HepG2 (cell line): ENCODE results near the gene ANGPTL2. TPM values are rescaled to one million over a fixed set of nuclear protein-coding genes. Genes with fewer than 3 reads are reported as not detected.
A peak's percentile ranks its signal among the peaks of the same experiment; 100 is the strongest.

Source experiments
- HOXA3 ChIP-seq: sonication (generic); formaldehyde crosslinking; IDR thresholded peaks from 2 replicates; pipeline ENCODE4 v1.5.0; 2020; ENCODE audit warnings: missing genetic modification reagents
- KDM5B ChIP-seq: sonication (generic); formaldehyde crosslinking; IDR thresholded peaks from 2 replicates; pipeline ENCODE4 v1.4.0; 2020; ENCODE audit warnings: missing genetic modification reagents, mild to moderate bottlenecking, borderline replicate concordance
- MIXL1 ChIP-seq: IDR thresholded peaks from 2 replicates; pipeline ENCODE4 v1.6.1; 2016
- MLX ChIP-seq: IDR thresholded peaks from 2 replicates; pipeline ENCODE4 v1.6.1; 2016
- NR3C1 ChIP-seq: sonication (generic); formaldehyde crosslinking; IDR thresholded peaks from 2 replicates; pipeline ENCODE4 v1.4.0; 2020; ENCODE audit warnings: missing genetic modification reagents
- SALL1 ChIP-seq: sonication (generic); formaldehyde crosslinking; IDR thresholded peaks from 2 replicates; pipeline ENCODE4 v1.8.0; 2022; ENCODE audit warnings: mild to moderate bottlenecking, missing genetic modification reagents
- SOX6 ChIP-seq, 2 experiments: fragments of 450-650 bp in 1 of 2; sonication (generic) in 1 of 2; formaldehyde crosslinking in 1 of 2; IDR thresholded peaks; 2 replicates each; pipeline versions ENCODE4 v1.4.0 to v1.6.1; 2017 to 2020; ENCODE audit warnings: antibody characterized with exemption in 1 of 2, mild to moderate bottlenecking in 1 of 2, missing genetic modification reagents in 1 of 2
- SRSF1 ChIP-seq: fragments of 200-400 bp; formaldehyde crosslinking; optimal IDR thresholded peaks from 2 replicates; pipeline ENCODE3; 2017; ENCODE audit warnings: mild to moderate bottlenecking, low read depth, low read length, moderate library complexity
- TCF12 ChIP-seq, 2 experiments: fragments of 450-650 bp in 1 of 2; sonication (generic) in 1 of 2; formaldehyde crosslinking in 1 of 2; IDR thresholded peaks; 2 replicates each; pipeline versions ENCODE4 v1.6.1 to v1.8.0; 2017 to 2022; ENCODE audit warnings: antibody characterized with exemption in 1 of 2, mild to moderate bottlenecking in 1 of 2, missing genetic modification reagents in 1 of 2, moderate library complexity in 1 of 2
- TFAP4 ChIP-seq: sonication (generic); IDR thresholded peaks from 2 replicates; pipeline ENCODE4 v1.6.1; 2016; ENCODE audit warnings: low read depth, borderline replicate concordance
- ZFP91 ChIP-seq: sonication (generic); formaldehyde crosslinking; IDR thresholded peaks from 2 replicates; pipeline ENCODE4 v1.9.0; 2022; ENCODE audit warnings: missing genetic modification reagents, mild to moderate bottlenecking, borderline replicate concordance
- ZNF143 ChIP-seq: sonication (generic); formaldehyde crosslinking; IDR thresholded peaks from 2 replicates; pipeline ENCODE4 v1.4.0; 2020; ENCODE audit warnings: missing genetic modification reagents
- ZNF292 ChIP-seq: sonication (generic); formaldehyde crosslinking; IDR thresholded peaks from 2 replicates; pipeline ENCODE4 v1.8.1; 2022; ENCODE audit warnings: mild to moderate bottlenecking, low read depth, missing genetic modification reagents, borderline replicate concordance
- ZNF331 ChIP-seq: sonication (generic); formaldehyde crosslinking; IDR thresholded peaks from 2 replicates; pipeline ENCODE4 v1.4.0; 2020; ENCODE audit warnings: missing genetic modification reagents
- ZNF530 ChIP-seq: sonication (generic); formaldehyde crosslinking; IDR thresholded peaks from 2 replicates; pipeline ENCODE4 v1.5.0; 2020; ENCODE audit warnings: low read depth, mild to moderate bottlenecking, missing genetic modification reagents
- ZNF556 ChIP-seq: sonication (generic); formaldehyde crosslinking; IDR thresholded peaks from 2 replicates; pipeline ENCODE4 v1.4.0; 2020; ENCODE audit warnings: mild to moderate bottlenecking, missing genetic modification reagents, borderline replicate concordance
- ZNF589 ChIP-seq: sonication (generic); formaldehyde crosslinking; conservative IDR thresholded peaks from 2 replicates; pipeline ENCODE4 v1.8.0; 2022; ENCODE audit warnings: mild to moderate bottlenecking, moderate library complexity, missing genetic modification reagents
- ZNF670 ChIP-seq: sonication (generic); formaldehyde crosslinking; IDR thresholded peaks from 2 replicates; pipeline ENCODE4 v1.8.0; 2022; ENCODE audit warnings: mild to moderate bottlenecking, missing genetic modification reagents, borderline replicate concordance
- ZNF746 ChIP-seq: sonication (generic); formaldehyde crosslinking; IDR thresholded peaks from 2 replicates; pipeline ENCODE4 v1.8.0; 2022; ENCODE audit warnings: mild to moderate bottlenecking, missing genetic modification reagents
- polyA plus RNA-seq, 8 experiments: library from polyadenylated mRNA; depleted of rRNA in 3 of 8; stranded (reverse) in 7 of 8; unstranded in 1 of 8; fragments of >200 nt; fragmentation: Illumina TruSeq in 4 of 8; extraction: Trizol in 4 of 8; gene quantifications; 2 replicates each; pipeline versions ENCODE4 v1.2.1 to v1.2.3, GENCODE V29; 2011 to 2016; ENCODE audit warnings: low read depth in 4 of 8, missing spikeins in 1 of 8, mixed read lengths in 1 of 8; ENCODE audit not compliant: insufficient read depth in 1 of 8
- total RNA-seq, 5 experiments: library from RNA; depleted of rRNA; stranded (reverse); fragments of >200 nt; fragmentation: Illumina TruSeq; extraction: Trizol; gene quantifications; 2 replicates each; pipeline ENCODE4 v1.2.3, GENCODE V29; 2016; ENCODE audit warnings: low read depth in 1 of 5
- TF ChIP-seq, protein P1 (sequence below): sonication (generic); formaldehyde crosslinking; IDR thresholded peaks from 2 replicates; pipeline ENCODE4 v1.8.0; 2022; ENCODE audit warnings: mild to moderate bottlenecking, missing genetic modification reagents; ENCODE audit not compliant: insufficient replicate concordance
- TF ChIP-seq, protein P2 (sequence below): sonication (generic); formaldehyde crosslinking; IDR thresholded peaks from 2 replicates; pipeline ENCODE4 v1.4.0; 2020; ENCODE audit warnings: mild to moderate bottlenecking, missing genetic modification reagents
- TF ChIP-seq, protein P3 (sequence below): sonication (generic); formaldehyde crosslinking; IDR thresholded peaks from 2 replicates; pipeline ENCODE4 v1.8.0; 2022; ENCODE audit warnings: missing genetic modification reagents, low read depth, mild to moderate bottlenecking, borderline replicate concordance

The ANGPTL2 gene
- total and polyA plus RNA-seq, 2 of the 13 experiments (the other 11 are each of a cell fraction or from before 2014, with no cell fraction given): 0.91 to 21.0 TPM

DNA sequence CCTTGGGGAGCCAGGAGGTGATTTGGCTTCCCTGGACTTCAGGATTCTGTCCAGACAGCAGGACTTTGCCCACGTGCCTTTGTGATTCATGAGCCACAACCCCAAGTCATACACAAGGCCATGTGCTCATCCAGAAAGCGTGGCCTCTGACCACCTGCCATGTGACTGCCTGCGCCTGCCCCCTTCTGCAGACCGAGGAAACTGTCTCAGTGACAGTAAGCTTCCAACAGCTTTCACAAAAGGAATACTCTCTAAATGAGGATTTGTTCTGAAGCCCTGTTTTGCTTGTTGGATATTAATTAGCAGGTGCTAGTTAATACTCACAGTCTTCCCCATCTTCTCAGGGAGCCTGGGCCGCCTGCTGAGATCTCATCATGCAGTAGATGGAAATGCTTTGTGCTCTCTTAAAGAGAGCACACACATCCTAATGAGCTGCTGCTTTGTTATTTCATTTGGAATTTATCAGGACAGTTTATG lies 36.9 kb upstream of the ANGPTL2 start (continued):
- TF ChIP-seq ZNF746 (CRISPR knock-in tag) (peak; percentile 92), MIXL1 (peak; percentile 97), SALL1 (CRISPR knock-in tag) (peak; percentile 100), HOXA3 (peak; percentile 87), ZNF292 (CRISPR knock-in tag) (peak; percentile 72; the same call in 1 of the 2 replicates), TCF12 (IDR thresholded peaks at IDR 0.05) (no peak), TCF12 (CRISPR knock-in tag; IDR thresholded peaks at IDR 0.05) (no peak), ZFP91 (CRISPR knock-in tag) (peak; percentile 49; the same call in 1 of the 2 replicates), TFAP4 (no peak), SOX6 (IDR thresholded peaks at IDR 0.05) (no peak), SOX6 (CRISPR knock-in tag; IDR thresholded peaks at IDR 0.05) (peak; percentile 83), ZNF331 (CRISPR knock-in tag) (peak; percentile 92), ZNF530 (CRISPR knock-in tag) (peak; percentile 91), ZNF589 (peak; percentile 96), SRSF1 (no peak), KDM5B (CRISPR knock-in tag) (peak; percentile 100), ZNF670 (peak; percentile 95; the same call in 1 of the 2 replicates), ZNF556 (CRISPR knock-in tag) (peak; percentile 73; the same call in 1 of the 2 replicates), ZNF143 (peak; percentile 47; the same call in 1 of the 2 replicates), NR3C1 (no peak), MLX (peak; percentile 94)
- TF ChIP-seq, protein P1, sequence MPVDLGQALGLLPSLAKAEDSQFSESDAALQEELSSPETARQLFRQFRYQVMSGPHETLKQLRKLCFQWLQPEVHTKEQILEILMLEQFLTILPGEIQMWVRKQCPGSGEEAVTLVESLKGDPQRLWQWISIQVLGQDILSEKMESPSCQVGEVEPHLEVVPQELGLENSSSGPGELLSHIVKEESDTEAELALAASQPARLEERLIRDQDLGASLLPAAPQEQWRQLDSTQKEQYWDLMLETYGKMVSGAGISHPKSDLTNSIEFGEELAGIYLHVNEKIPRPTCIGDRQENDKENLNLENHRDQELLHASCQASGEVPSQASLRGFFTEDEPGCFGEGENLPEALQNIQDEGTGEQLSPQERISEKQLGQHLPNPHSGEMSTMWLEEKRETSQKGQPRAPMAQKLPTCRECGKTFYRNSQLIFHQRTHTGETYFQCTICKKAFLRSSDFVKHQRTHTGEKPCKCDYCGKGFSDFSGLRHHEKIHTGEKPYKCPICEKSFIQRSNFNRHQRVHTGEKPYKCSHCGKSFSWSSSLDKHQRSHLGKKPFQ (CRISPR knock-in tag): peak; percentile 98
- TF ChIP-seq, protein P2, sequence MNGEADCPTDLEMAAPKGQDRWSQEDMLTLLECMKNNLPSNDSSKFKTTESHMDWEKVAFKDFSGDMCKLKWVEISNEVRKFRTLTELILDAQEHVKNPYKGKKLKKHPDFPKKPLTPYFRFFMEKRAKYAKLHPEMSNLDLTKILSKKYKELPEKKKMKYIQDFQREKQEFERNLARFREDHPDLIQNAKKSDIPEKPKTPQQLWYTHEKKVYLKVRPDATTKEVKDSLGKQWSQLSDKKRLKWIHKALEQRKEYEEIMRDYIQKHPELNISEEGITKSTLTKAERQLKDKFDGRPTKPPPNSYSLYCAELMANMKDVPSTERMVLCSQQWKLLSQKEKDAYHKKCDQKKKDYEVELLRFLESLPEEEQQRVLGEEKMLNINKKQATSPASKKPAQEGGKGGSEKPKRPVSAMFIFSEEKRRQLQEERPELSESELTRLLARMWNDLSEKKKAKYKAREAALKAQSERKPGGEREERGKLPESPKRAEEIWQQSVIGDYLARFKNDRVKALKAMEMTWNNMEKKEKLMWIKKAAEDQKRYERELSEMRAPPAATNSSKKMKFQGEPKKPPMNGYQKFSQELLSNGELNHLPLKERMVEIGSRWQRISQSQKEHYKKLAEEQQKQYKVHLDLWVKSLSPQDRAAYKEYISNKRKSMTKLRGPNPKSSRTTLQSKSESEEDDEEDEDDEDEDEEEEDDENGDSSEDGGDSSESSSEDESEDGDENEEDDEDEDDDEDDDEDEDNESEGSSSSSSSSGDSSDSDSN (CRISPR knock-in tag): peak; percentile 40; the same call in 1 of the 2 replicates
- TF ChIP-seq, protein P3, sequence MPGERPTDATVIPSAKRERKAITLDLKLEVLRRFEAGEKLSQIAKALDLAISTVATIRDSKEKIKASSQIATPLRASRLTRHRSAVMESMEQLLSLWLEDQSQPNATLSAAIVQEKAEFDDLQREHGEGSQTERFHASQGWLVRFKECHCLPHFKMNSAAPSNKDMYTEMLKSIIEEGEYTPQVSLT (CRISPR knock-in tag): peak; percentile 95; the same call in 1 of the 2 replicates
